LHCN-M2 (cell line): ENCODE data around the gene TAS1R3. TPM values are rescaled to one million over a fixed set of nuclear protein-coding genes. Genes with fewer than 3 reads are reported as not detected.

Source experiments
- DNase-seq: peaks from one replicate; pipeline ENCODE4 v3.0.0-alpha.2; 2012; ENCODE audit warnings: low read depth
- total RNA-seq: library from RNA; depleted of rRNA; stranded (reverse); fragments of >200 nt; gene quantifications from 2 replicates; pipeline ENCODE4 v1.2.3, GENCODE V29; 2014; rRNA removed

The TAS1R3 gene
- total RNA-seq, 1 experiment from 2014 or later: 0.06 TPM

GRCh38 chr1:1370771-1371300, 39.8 kb downstream of the TAS1R3 start:
- no peak for DNase-seq

GRCh38 chr1:1371364-1371745, 40.3 kb downstream of the TAS1R3 start:
- DNase-seq: peak; percentile 84

GRCh38 chr1:1371746-1372711, 40.9 kb downstream of the TAS1R3 start:
- peak; percentile 82 for DNase-seq

DNA sequence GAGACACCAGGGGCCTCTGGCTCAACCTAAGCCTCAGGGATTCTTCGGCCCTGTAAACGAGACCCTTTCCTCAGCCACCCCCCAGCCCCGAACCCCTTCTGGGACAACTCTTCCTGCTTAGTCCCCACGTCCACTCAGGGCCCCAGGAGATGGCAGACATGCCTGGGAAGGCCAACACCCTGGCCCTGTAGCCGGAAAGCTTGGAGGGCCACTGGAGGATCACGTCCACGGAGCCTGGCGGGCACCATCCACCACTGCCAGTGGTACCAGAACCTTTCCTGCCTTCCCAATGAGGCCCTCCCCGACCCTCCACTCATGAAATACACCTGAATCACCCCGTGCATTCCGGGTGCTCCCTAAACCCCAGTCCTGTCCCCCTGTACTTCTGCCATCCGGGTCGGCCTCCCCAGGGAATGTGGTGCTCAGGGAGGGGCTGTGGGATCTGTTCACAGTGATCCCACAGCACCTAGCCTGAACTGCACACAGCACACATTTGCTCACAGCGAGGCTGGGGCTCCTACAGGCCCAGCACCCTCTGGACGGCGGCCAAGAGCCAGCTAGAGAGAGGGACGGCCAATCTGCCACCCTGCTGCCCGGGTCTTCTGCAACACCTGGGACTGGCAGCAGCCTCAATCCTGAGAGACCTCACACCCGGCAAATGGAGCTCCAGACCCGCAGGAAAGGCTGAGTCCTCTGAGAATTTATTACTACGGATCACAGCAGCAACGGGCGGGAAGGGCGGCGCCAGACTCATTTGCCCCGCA, 42.2 kb downstream of the TAS1R3 start:
- no peak for DNase-seq

- DNase-seq: no peak
These were observed 42.9 kb downstream of the TAS1R3 start for GRCh38 chr1:1373815-1374588.

GRCh38 chr1:1374589-1374928, 43.5 kb downstream of the TAS1R3 start:
- DNase-seq: peak; percentile 29

- peak; percentile 100 for DNase-seq
These were observed 44.0 kb downstream of the TAS1R3 start, which contains the start of gene AURKAIP1 for GRCh38 chr1:1374929-1375662. Gene AURKAIP1 (minus strand): TSS chr1:1375207. CDS start chr1:1374756, 451 bp downstream.

DNA sequence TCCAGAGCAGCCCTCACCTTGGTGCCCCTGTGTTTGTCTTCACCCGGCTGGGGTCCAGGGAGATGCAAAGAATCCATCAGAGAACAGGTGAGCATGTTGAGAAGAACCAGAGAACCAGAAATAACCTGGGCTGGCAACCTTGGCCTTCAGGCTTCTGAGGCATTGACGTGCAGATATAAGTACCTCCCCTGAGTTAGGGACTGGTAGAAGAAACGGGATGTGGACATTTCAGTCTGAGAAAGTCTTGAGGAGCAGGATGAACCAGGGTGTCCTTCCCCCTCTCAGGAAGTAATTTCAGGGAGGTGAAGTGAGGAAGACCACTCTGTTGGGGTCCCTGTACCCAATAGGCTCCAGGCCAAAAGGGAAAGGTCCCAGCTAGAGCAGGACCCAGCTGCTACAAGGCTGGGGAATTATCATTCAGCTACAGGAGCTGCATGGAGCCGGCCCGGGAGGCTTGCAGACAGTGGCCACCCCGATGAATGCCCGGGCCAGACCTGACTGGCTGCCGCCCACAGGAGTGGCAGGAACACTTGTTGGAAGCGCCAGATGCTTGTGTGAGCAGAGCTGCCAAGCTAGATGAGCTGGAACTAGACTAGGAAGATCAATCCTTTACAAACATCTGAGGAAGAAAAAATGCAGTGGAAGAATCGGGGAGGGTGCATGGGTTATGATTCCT, 45.6 kb downstream of the TAS1R3 start:
- no peak for DNase-seq

DNA sequence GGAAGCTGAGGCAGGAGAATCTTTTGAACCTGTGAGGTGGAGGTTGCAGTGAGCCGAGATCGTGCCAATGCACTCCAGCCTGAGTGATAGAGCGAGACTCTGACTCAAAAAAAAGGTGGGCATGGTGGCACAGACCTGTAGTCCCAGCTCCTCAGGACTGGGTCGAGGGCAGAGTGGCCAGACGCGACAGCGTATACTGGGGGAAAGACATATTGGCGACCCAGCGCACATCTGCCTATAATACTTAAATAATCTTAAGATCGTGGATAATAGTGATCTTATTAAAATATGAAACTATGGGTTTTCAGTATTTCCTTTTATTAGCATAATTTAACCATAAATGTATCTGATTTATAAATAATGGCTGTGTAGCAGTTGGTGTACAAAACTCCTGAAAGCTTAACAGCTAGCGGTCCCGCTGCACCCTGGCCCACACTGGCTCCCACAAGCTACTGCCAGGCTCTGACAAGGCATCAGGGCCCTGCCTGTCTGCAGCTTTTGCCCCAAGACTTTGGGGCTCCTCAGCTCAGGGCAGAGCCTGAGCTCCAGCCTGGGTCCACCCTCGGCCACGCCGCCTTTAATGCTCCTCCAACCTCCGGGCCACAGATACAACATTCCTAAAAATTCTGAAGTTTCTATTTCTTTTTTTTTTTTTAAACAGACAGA, 46.6 kb downstream of the TAS1R3 start:
- no peak for DNase-seq

DNA sequence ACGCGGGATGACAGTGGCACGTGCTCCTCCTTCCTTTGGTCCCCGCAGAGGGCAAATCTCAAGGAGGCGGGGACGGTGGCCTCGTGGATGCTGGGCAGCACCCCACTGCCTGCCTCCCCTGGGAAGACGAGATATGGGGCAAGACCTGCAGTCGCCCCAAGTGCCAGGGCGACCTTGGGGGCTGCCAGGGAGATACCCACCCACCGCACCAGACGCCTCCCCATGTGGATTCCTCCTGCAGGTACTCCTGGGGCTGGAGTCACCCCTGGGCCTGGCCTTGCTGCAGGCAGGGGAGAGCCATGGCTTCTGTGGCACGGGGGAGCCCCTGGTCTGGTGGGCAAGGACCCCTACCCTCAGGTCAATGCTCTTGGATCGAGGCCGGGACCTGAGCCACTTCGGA, 49.8 kb downstream of the TAS1R3 start:
- no peak for DNase-seq

DNA sequence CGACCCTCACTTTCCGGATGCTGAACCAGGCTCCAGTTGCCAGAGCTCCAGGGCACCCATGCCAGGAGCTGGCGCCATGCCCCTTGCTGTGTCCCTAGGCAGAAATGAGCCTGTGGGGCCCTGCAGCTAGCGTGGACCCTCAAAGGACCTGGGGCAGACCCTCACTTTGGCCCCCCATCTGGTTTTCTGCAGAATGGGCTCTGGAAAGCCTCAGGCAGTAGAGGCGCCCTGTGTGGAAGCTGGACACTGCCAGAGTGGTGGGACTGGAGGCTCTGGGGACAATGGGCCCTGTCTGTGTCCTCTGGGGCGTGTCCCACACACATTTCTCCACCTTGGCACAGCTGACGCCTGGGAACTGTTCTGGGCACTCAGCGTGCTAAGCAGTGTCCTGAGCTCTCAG, 50.2 kb downstream of the TAS1R3 start:
- DNase-seq: no peak

Other genes starting within 250 kb of the TAS1R3 start
- gene C1orf159, start 215.2 kb upstream of the TAS1R3 start, total RNA-seq: 18.8 and 26.5 TPM in 2 replicates
- gene TTLL10, start 157.4 kb upstream of the TAS1R3 start, total RNA-seq: not detected in 2 replicates
- not detected in 2 replicates for gene TNFRSF18, start 124.7 kb upstream of the TAS1R3 start, total RNA-seq
- 0.17 and 0.32 TPM in 2 replicates for gene TNFRSF4, start 117.1 kb upstream of the TAS1R3 start, total RNA-seq
- gene SDF4, start 99.3 kb upstream of the TAS1R3 start, total RNA-seq: 142 and 150 TPM in 2 replicates
- gene B3GALT6, start 99.0 kb upstream of the TAS1R3 start, total RNA-seq: 58.0 and 58.3 TPM in 2 replicates
- gene C1QTNF12, start 84.6 kb upstream of the TAS1R3 start, total RNA-seq: 0.57 TPM in 1 of 2 replicates, not detected in the other
- 57.4 and 62.3 TPM in 2 replicates for gene UBE2J2, start 57.4 kb upstream of the TAS1R3 start, total RNA-seq
- gene SCNN1D, start 50.8 kb upstream of the TAS1R3 start, total RNA-seq: 1.5 and 4.1 TPM in 2 replicates
- gene ACAP3, start 23.4 kb upstream of the TAS1R3 start, total RNA-seq: 71.0 and 76.4 TPM in 2 replicates
- 31.8 and 34.3 TPM in 2 replicates for gene PUSL1, start 22.7 kb upstream of the TAS1R3 start, total RNA-seq
- gene INTS11, start 6.6 kb upstream of the TAS1R3 start, total RNA-seq: 76.0 and 85.4 TPM in 2 replicates
- gene CPTP, start 6.5 kb upstream of the TAS1R3 start, total RNA-seq: 27.7 and 28.9 TPM in 2 replicates
- 85.6 and 86.6 TPM in 2 replicates for gene DVL1, start 18.1 kb downstream of the TAS1R3 start, total RNA-seq
- 292 and 326 TPM in 2 replicates for gene MXRA8, start 27.3 kb downstream of the TAS1R3 start, total RNA-seq
- gene AURKAIP1, start 43.9 kb downstream of the TAS1R3 start, total RNA-seq: 226 and 234 TPM in 2 replicates
- gene CCNL2, start 68.1 kb downstream of the TAS1R3 start, total RNA-seq: 118 and 127 TPM in 2 replicates
- 126 and 134 TPM in 2 replicates for gene MRPL20, start 76.0 kb downstream of the TAS1R3 start, total RNA-seq
- not detected in 2 replicates for gene ANKRD65, start 90.0 kb downstream of the TAS1R3 start, total RNA-seq
- gene VWA1, start 104.4 kb downstream of the TAS1R3 start, total RNA-seq: 1.1 TPM in 2 replicates
- not detected in 2 replicates for gene ATAD3C, start 118.4 kb downstream of the TAS1R3 start, total RNA-seq
- gene ATAD3B, start 140.5 kb downstream of the TAS1R3 start, total RNA-seq: 29.2 and 38.7 TPM in 2 replicates
- 65.0 and 67.9 TPM in 2 replicates for gene ATAD3A, start 180.9 kb downstream of the TAS1R3 start, total RNA-seq
- gene TMEM240, start 209.3 kb downstream of the TAS1R3 start, total RNA-seq: 0.63 and 0.83 TPM in 2 replicates
- gene SSU72, start 243.6 kb downstream of the TAS1R3 start, total RNA-seq: 72.5 and 80.6 TPM in 2 replicates